ENCODE results near the gene IFNLR1.

- TF ChIP-seq CTCF (IDR thresholded peaks at IDR 0.05): no peak
- no peak for TF ChIP-seq POLR2A (IDR thresholded peaks at IDR 0.05)
These were observed 68.5 kb downstream of the IFNLR1 start for GRCh38 chr1:24118410-24119242.
